GM18868 (cell line): Measurements from ENCODE around the gene MLLT6.

Experiments used
- ATAC-seq: cut with Tn5 transposase; IDR thresholded peaks from one replicate; pipeline ENCODE4 v1.9.1; 2021; ENCODE audit warnings: mild to moderate bottlenecking, moderate library complexity; ENCODE audit not compliant: unreplicated experiment

MLLT6 gene

DNA sequence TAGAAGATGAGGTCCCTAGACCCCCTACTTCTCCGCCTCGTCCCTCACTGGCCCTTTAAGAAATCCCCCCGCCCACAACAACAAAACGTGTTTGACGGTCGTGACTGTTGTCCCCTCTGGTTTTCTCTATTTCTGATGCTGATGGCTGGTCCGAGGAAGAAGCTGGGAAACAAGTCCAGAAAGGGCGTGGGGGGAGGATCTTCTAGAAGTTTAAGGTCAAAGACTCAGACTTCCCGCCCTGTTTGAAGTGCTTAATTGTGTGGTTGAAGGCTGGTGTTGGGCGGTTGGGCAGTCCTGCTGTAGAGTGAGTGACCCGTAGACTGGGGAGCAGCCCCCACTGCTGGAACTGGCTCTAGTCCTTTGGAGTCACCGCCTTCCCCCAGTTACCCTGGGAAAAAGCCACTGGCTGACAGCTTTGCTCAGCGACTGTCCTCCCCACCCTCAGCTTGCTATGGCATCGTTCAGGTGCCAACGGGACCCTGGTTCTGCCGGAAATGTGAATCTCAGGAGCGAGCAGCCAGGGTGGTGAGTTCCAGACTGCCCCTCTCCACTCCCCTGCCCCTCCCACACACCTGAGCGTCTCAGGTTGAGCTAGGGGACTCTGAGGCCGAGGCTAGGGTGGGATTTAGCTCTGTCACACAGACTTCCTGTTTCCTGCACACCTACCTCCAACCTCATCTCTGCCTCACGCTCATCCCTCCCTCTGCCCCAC is 1.6 kb downstream of the MLLT6 start:
- ATAC-seq, result no peak

DNA sequence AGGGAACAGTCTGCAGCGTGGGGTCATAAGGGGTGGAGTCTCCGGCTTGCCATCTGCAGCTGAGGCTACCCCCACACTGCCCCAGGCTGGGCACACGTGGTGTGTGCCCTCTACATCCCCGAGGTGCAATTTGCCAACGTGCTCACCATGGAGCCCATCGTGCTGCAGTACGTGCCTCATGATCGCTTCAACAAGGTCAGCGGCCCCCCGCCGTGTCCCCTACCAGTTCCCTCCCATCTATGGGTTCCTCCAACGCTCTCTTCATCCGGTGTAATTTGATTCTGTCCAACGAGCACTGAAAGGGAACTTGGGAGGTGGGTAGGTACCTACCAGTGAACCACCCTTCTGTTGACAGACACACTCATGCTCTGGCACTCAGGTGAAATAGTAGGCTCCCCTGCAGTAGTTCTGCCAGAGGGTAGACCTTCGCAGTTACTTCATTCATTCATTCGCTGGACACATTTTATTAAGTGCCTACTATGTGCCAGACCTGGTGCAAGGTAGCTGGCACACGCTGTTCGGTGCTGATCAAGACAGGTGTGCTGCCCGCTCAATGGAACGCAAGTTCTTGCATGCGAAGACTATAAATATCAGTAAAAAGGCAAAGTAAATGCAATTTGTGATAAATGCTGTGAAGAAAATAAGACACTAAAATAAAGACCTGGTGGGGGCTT is 2.7 kb downstream of the MLLT6 start:
- ATAC-seq, result no peak

DNA sequence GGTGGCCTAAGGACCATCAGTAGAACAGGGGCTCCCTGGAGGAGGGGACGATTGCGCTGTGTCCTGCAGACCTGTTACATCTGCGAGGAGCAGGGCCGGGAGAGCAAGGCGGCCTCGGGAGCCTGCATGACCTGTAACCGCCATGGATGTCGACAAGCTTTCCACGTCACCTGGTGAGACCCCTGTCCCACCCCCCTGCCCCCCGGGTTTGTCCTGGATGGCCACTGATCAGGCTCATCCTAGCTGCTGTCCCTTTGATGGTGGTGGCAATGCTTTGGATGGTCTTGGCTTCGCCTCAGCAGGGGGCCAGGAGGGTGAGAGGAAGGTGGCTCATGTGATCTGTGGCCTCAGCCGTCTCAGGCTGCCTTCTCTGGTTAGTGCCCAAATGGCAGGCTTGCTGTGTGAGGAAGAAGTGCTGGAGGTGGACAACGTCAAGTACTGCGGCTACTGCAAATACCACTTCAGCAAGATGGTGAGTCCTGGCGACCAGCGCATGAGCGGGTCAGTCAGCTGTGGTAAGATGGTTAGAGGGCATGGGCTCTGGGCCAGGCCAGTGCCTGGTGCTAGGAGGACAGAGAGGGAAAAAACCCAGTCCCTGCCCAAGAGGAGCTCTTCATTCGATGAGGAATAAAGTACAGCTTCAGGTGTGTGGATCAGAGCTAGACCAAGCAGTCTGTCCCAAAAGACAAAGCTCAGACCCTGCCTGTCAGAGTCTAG is 4.2 kb downstream of the MLLT6 start:
- no peak for ATAC-seq

DNA sequence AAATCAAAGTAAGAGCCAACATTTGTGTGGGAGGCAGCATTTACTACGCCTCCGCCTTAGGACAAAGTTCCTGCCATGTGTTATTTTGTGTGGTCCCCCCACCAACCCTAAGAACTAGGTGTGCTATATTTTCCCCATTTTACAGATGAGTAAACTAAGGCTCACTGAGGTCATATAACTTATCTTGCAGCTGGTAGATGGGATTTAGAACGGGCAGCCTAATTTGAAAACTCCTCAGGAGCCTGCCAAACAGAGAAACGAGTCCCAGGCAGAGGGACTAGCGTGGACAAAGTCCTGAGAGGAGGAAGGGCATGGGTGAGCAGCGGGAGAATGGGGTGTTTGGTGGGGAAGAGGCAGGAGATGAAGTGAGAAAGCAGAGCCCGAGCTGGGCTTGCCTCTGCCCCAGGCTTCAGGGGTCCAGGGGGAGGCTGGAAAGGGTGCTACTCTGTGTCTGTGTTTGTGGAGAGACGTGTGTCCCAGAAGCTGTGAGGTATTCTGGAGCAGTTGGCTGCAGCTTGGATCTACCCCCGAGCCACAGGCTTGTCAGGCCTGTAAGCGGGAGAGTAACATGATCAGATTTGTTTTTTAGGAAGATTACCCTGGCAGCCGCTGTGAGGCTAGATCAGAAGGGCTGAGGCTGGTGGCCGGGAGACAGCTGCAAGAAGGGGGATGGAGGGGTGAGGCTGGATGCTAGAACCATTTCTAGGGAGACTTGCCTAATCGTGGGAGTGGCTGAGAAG is 5.0 kb downstream of the MLLT6 start:
- no peak for ATAC-seq

DNA sequence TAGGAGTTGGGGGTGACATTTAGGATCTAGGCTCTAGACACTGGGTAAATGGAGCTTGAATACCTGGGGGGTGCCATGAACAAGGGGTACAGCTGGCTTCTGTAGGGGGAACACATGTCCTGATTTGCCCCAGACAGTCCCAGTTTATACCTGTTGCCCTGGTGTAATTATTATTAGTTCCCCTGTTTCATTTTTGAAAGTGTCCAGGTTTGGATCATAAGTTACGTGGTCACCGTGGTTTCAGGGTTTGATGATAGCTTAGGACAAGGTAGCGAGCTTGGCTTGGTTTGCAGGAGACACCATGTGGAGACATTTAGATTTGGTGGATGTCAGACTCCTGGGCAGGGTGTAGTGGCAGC is 5.5 kb downstream of the MLLT6 start:
- ATAC-seq, result no peak

DNA sequence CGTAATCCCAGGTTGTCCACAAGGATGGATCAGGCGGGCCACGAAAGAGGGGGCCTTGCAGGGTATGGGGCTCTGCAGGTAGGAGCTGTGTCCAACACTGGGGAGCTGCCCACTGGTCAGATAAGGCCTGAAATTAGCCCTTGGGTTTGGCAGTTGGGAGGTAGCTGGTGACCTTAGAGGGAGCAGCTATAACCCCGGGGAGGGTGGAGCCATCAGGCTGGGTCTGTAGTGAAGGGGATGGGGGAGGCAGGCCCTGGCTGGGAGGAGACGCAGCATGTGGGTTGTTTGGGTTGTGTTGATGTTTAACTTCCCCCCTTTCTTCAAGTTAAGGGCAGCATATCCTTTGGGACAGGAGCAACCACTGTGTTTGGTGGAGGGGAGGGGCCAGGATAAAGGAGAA is 5.9 kb downstream of the MLLT6 start:
- ATAC-seq, result no peak

DNA sequence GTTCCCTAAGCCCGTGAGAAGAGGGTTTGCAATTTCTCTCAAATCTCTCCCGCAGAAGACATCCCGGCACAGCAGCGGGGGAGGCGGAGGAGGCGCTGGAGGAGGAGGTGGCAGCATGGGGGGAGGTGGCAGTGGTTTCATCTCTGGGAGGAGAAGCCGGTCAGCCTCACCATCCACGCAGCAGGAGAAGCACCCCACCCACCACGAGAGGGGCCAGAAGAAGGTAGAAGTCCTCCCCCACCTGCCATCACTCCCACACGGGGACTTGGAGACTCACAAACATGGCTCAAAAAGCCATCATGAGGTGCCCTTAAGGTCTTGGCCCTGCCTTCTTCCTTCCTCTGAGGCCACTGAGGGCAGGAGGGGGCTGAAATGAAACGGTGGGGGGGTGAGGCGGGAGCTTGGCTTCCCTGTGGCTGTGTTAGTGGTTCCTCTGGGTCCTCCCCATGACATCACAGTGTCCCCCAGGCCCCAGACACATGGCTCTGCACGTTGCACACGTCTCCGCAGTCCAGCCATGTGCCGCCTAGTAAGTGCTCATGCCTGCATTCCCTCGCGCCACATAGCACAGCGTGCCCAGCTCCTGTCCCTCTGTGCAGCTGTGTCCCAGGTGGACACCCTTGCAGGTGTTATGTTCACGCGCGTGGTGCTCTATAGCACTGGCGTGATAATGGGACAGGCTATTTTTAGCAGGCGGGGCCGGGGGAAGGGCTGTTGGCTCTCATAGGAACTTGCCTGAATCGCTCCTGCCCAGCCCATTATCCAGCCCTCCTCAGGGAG is 6.9 kb downstream of the MLLT6 start:
- ATAC-seq, result no peak

DNA sequence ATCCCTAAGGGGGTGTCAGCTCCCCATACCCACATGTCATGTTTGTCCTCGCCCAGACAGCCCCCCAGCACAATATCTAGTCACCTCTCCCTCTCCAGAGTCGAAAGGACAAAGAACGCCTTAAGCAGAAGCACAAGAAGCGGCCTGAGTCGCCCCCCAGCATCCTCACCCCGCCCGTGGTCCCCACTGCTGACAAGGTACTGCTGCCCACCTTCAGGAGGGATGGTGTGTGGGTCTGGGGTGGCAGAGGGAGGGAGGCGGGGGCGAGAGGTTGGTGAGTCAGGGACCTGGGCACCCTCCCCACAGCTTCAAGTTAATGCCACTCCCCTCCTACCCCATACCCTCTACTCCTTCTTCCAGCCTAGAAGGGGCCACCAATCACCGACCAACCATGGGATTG is 7.5 kb downstream of the MLLT6 start:
- no peak for ATAC-seq

DNA sequence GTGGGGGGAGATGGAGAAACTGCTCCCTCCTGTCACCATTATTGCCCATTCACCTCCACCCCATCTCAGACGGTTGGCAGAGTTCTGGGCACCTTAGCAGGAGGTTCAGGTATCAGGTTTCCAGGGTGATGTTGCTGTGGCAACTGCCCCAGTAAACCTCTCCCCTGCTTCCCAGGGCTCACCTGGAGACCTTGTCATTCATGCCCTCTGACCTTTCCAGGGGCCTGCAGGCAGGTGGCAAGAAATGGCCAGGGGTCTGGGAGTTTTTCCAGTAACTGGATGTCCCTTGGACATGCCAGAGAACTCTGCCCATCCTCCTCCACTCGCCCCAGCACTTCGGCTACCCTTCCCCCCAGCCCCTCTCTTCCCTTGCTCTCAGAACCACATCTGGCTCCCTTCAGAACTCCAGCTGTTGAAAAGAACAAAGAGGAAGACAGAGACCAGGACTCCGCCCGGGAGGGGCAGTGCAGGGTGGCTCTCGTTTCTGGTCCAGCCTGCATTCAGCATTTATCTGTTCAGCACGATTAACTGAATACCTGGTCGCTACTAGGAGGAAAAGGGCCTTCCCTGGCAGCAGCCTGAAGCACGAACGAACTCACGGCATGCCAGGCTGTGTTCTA is 8.5 kb downstream of the MLLT6 start:
- ATAC-seq, result no peak

DNA sequence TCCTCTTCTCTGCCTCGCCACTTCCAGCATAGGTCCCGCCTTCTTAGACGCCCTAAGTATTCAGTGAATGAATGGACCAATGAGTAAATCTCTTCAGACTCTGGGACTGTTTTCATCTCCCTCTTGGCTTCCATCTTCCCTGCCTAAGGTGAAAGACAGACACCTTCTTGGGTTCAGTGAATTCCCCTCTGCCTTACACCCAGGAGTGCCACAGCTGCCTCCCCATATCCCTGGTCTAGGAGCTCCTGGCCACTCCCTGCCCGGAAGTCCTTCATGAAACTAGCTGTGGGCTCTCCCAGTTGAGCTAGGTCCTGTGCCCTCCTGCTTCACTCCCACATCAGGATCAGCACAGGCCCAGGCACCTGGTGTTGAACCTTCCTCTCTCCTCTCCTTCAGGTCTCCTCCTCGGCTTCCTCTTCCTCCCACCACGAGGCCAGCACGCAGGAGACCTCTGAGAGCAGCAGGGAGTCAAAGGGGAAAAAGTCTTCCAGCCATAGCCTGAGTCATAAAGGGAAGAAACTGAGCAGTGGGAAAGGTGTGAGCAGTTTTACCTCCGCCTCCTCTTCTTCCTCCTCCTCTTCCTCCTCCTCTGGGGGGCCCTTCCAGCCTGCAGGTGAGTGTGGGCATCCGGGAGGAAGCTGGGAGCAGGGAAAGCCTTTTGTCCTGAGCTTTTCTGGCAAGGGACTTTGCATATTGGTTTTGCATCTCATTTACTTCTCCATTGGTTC is 10.3 kb downstream of the MLLT6 start:
- ATAC-seq, result no peak

DNA sequence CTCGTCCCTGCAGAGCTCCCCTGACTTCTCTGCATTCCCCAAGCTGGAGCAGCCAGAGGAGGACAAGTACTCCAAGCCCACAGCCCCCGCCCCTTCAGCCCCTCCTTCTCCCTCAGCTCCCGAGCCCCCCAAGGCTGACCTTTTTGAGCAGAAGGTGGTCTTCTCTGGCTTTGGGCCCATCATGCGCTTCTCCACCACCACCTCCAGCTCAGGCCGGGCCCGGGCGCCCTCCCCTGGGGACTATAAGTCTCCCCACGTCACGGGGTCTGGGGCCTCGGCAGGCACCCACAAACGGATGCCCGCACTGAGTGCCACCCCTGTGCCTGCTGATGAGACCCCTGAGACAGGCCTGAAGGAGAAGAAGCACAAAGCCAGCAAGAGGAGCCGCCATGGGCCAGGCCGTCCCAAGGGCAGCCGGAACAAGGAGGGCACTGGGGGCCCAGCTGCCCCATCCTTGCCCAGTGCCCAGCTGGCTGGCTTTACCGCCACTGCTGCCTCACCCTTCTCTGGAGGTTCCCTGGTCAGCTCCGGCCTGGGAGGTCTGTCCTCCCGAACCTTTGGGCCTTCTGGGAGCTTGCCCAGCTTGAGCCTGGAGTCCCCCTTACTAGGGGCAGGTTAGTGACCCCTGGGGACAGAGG is 11.4 kb downstream of the MLLT6 start:
- no peak for ATAC-seq

DNA sequence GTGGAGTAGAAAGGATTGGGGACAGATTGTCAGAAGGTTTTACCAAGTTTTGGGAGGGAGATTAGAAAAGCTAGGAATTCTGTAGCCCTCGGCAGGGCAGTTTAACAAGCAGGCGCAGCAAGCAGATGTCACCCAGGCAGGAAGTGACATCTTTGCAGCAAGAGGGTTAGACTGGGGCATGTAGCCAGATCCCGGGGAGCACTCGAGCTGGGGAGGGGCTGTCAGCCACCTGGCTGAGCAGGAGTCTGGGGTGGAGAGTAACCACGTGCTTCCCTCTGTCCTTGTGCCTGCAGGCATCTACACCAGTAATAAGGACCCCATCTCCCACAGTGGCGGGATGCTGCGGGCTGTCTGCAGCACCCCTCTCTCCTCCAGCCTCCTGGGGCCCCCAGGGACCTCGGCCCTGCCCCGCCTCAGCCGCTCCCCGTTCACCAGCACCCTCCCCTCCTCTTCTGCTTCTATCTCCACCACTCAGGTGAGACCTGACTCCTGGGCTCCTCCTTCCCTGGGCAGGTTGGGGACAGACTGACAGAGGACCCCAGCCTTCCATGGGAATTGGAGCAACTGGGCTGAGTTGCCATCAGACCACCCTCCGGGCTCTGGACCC is 12.2 kb downstream of the MLLT6 start:
- ATAC-seq, result no peak

DNA sequence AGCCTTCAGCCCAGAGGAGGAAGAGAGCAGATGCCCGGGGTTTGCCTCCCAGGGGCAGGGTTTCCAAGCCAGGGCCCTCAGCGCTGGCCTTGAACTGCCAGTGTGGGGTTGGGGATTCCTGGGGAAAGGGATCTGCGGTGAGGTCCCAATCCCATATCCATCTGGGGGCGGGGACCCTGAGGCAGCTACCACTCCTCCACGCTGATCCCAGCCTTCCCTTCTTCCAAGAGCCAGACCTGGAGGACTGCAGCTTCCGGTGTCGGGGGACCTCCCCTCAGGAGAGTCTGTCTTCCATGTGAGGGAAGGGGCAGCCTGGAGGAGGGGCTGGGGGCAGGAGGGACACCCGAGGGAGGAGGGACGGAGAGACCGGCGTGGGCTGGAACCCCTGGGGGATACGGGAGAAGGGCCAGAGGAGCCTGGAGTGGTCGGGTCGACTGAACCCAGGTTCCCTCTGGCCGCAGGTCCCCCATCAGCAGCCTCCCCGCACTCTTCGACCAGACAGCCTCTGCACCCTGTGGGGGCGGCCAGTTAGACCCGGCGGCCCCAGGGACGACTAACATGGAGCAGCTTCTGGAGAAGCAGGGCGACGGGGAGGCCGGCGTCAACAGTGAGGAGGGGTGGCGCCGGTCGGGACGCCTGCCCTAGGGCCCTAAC is 14.3 kb downstream of the MLLT6 start:
- no peak for ATAC-seq

DNA sequence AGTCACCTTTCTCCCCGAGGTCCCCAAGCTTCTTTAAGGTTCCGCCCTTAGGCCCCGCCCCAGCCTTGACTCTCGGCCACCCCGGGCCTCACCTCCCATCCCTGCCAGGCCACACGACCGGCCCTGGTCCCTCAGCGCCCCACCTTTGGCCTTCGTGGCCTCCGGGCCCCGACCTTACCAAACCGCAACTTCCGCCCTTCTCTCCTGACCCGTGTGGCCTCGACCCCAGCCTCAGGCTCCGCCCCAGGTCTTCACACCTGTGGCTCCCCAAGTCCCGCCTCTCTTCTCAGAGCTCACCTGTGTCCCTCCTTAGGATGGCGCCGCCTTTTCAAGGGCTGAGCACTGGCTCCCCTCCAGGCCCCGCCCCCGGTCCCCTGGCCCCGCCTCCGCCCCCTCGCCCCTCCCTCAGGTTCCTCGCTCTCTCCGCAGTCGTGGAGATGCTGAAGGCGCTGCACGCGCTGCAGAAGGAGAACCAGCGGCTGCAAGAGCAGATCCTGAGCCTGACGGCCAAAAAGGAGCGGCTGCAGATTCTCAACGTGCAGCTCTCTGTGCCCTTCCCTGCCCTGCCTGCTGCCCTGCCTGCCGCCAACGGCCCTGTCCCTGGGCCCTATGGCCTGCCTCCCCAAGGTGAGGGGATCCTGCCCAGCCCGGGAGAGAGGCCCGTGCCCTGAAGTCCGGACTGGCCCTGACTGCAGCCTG is 15.0 kb downstream of the MLLT6 start:
- ATAC-seq, result no peak

DNA sequence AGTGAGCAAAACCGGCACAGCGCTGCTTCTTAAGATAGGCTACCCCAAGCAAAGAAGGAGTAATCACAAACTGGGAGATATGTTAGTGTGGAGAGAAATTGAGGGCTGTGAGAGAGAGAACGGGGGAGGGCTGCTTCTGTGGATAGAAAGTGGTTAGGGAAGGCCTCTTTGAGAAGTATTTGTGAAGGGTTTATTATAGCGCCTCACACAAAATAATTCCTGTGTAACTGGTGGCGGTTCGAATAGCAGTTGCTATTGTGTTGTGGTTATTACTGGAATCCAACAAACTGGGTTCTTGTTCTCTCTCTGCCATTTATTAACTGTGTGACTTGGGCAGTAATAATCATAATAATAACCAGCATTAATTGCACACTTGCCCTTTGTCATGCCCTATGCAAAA is 15.9 kb downstream of the MLLT6 start:
- ATAC-seq, result no peak

DNA sequence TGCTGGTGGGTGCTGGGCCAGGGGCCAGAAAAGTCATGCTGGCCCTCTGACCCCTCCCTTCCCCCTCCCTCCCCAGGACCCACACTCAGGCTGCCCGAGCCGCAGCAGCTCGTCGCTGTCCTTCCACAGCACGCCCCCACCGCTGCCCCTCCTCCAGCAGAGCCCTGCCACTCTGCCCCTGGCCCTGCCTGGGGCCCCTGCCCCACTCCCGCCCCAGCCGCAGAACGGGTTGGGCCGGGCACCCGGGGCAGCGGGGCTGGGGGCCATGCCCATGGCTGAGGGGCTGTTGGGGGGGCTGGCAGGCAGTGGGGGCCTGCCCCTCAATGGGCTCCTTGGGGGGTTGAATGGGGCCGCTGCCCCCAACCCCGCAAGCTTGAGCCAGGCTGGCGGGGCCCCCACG is 16.7 kb downstream of the MLLT6 start:
- no peak for ATAC-seq

DNA sequence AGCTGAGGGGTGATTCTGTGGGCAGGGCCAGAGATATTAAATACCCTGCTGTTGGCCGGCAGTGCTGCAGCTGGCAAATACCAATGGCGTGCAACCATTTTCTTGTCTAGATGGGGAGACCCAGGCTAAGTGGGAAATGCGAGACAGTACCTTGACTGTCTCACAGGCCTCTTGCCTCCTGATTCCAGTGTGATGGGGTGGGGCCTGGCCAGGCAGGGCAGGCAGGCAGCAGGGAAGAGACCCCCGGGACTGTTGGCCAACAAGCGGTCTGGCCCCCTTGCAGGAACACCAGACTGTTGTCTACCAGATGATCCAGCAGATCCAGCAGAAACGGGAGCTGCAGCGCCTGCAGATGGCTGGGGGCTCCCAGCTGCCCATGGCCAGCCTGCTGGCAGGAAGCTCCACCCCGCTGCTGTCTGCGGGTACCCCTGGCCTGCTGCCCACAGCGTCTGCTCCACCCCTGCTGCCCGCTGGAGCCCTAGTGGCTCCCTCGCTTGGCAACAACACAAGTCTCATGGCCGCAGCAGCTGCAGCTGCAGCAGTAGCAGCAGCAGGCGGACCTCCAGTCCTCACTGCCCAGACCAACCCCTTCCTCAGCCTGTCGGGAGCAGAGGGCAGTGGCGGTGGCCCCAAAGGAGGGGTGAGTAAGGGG is 19.4 kb downstream of the MLLT6 start:
- no peak for ATAC-seq
